HG03159 (cell line): Measurements from ENCODE around the gene HSD17B12.
A peak's percentile ranks its signal among the peaks of the same experiment; 100 is the strongest.

ENCODE experiments used
- ATAC-seq: cut with Tn5 transposase; IDR thresholded peaks from one replicate; pipeline ENCODE4 v1.9.1; 2021; ENCODE audit warnings: mild to moderate bottlenecking, moderate library complexity; ENCODE audit not compliant: unreplicated experiment

HSD17B12 gene

GRCh38 chr11:43797337-43797736, 116.8 kb downstream of the HSD17B12 start:
- no peak for ATAC-seq

GRCh38 chr11:43797866-43798265, 117.3 kb downstream of the HSD17B12 start:
- ATAC-seq, result no peak

- ATAC-seq, result no peak
Measured at GRCh38 chr11:43802509-43802908, 122.0 kb downstream of the HSD17B12 start.

GRCh38 chr11:43803766-43804165, 123.2 kb downstream of the HSD17B12 start:
- ATAC-seq, result no peak

GRCh38 chr11:43806976-43807375, 126.4 kb downstream of the HSD17B12 start:
- ATAC-seq, result no peak

DNA sequence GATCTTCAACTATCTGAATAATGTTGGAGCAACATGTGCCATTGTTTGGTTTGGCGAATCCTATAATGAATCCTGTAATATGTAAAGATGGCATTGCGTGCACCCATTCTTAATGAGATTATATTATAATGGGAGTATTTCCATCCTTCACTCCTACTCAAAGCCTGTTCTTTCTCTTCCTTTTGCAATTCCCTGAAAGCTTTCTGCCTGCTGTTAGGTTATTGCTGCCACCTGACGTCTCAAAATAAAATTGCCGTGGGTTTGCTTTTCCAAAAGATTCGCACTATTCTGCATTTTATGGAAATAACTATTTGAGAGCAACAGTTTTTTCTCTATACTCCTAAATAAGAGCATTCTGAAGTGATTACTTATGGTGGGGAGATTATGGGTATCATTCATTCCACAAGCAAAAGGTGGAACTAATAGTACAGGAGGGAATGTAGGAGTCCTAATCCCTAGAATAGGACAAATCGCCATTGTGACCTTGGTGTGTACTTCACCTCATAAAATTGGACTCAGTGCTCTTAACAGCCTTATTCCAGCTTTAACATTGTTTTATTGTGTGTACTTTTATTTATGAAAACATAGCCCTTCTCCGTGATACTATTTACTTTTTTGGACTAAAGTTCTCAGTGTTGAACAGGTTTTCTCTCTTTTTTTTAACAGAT, 130.5 kb downstream of the HSD17B12 start:
- ATAC-seq, result no peak

DNA sequence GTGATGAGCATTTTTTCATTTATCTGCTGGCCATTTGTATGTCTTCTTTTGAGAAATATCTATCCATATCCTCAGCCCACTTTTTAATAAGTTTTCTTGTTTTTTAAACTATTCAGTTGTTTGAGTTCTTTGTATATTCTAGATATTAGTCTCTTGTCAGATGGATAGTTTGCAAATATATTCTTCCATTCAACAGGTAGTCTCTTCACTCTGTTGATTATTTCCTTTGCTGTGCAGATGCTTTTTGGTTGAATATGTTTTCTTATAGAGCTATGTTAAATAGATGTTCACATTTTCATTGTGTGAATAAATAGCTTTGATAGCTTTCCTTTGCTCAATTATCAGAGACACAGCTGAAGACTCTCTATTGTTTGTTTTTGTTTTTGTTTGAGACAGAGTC, 131.9 kb downstream of the HSD17B12 start:
- no peak for ATAC-seq

- no peak for ATAC-seq
Measured at GRCh38 chr11:43818220-43818619, 137.7 kb downstream of the HSD17B12 start.

GRCh38 chr11:43819926-43820325, 139.4 kb downstream of the HSD17B12 start:
- ATAC-seq, result no peak

DNA sequence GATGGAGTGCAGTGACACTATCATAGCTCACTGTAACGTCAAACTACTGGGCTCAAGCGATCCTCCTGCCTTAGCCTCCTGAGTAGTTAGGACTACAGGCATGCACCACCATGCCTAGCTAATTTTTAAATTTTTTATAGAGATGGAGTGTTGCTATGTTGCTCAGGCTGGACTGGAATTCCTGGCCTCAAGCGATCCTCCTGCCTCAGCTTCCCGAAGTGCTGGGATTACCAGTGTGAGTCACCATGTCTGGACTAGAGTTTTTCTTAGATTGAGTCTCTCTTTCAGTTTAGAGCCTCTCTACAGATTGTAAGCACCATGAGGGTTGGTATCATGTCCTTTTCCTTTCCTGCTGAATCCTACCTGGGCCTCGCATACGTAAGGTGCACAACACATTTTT, 142.8 kb downstream of the HSD17B12 start:
- no peak for ATAC-seq

GRCh38 chr11:43823851-43824250, 143.3 kb downstream of the HSD17B12 start:
- ATAC-seq, result no peak

DNA sequence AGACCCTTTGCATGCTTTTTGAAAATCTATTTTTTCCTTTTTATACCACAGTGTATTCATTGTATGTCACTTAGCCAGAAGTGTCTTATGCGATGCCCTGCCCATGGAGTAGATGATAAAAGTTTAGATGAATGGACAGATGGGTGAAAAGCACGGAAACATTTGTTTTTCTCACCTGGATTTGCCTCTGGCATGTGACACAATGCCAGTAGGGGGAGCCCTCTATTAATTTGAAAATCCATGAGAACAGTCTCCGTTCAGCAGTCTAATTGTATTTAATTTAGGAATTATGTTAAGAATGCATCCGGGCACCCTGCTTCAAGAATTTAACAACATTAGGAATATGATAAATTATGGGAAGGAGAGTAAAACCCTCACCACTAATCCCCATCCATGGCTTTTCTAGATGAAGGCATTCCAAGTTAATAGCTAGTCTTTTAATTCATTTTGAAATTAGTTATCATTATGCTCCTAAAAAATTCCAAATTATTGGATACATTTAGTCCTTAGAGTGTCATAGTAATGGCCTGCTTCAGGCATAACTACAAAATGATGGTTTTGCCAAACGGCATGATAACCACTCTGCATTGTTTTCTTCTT, 144.8 kb downstream of the HSD17B12 start:
- no peak for ATAC-seq

- no peak for ATAC-seq
Measured at GRCh38 chr11:43830928-43831440, 150.4 kb downstream of the HSD17B12 start.

- no peak for ATAC-seq
Measured at GRCh38 chr11:43832536-43832935, 152.0 kb downstream of the HSD17B12 start.

GRCh38 chr11:43833657-43834073, 153.1 kb downstream of the HSD17B12 start:
- ATAC-seq, result no peak

DNA sequence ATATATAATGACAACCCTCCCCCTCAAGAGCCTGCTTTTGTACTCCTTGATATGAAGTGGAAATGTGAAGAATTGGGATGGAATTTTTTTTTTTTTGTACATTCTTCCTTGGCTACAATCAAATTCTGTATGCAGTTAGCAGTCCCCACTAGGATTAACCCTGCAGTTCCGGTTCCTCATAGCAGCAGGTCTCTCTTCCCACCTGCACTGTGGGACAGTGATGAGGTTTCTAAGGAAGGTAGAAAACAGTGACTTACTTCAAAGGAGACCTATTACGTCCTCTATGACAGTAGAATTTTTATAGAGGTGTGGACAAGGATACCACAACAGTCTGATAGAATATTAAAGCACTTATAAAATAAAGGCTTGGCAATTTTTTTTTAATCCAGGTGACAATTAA, 153.7 kb downstream of the HSD17B12 start:
- no peak for ATAC-seq

GRCh38 chr11:43835104-43835503, 154.6 kb downstream of the HSD17B12 start:
- ATAC-seq, result no peak

DNA sequence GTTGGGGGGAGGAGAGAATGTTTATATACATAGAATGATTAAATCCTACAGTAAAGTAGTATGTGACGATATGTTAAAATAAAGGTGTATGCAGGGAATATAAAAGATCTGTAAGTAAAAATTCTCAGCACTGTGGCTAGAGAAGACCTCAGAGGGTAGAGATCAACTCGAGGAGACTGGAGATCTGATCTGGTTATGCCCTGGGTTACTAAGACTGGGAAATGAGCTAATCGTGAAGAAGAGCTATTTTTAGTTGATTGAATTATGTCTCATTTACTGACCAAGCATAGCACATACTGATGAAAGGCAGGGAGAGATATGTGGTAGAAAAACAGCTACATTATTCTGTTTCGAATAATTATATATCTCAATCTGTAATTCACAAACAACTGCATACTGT, 157.3 kb downstream of the HSD17B12 start:
- no peak for ATAC-seq

GRCh38 chr11:43842021-43842420, 161.5 kb downstream of the HSD17B12 start:
- no peak for ATAC-seq

DNA sequence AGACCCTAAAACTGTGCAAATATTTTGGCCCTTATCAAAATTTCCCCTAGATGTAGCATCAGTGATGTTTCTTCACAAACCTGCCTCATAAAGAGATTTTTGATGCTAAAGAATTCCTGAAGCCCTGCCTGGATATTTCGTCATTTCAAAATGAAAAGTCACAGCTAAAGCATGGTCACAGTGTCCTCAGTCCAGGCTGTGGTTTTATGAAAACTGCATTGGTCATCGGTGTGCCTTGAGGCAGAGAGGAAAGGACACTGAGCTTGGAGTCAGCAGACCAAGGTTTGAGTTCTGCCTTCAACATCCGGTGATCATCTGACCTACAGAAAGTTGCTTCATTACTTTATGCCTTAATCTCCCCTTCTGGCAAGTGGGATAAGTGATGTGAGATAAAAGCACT, 165.3 kb downstream of the HSD17B12 start:
- ATAC-seq, result no peak

DNA sequence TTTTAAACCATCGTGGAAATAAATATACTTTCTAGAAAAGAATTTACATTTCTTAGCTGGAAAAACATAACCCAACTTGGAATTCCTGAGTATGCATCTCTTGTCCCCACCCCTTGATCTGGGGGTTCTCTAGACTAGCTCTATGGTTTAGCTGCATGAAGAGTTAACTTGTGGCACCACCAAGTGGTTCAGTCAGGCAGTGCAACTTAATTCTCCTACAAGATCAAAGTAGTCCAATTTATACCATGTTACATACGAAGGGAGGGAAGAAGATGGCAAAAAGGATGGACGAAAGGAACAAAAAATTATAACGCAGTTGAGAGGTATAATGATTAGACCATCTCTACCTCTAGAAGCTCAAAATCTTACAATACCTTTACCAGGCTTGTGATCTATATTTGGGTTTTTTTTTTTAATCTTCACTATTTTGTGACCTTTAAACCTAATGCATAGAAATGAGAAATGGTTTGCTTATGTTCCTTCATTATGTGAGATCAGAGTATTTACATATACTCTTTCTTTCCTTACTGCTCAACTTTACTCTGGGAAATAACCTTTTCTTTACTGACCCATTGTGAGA, 171.6 kb downstream of the HSD17B12 start:
- peak; percentile 80 for ATAC-seq

GRCh38 chr11:43853781-43854180, 173.2 kb downstream of the HSD17B12 start:
- ATAC-seq, result no peak
